IPS-18a (cell line): ENCODE results near the gene PSMD1.

Source experiments
- H3K27ac ChIP-seq: one replicate; pipeline ENCODE4 v1.5.1; 2013; ENCODE audit warnings: low read length
- H3K27me3 ChIP-seq: one replicate; pipeline ENCODE4 v1.6.1; 2013; ENCODE audit warnings: mild to moderate bottlenecking, low read length; ENCODE audit not compliant: control insufficient read depth, insufficient read depth
- H3K36me3 ChIP-seq: one replicate; pipeline ENCODE4 v1.6.1; 2013; ENCODE audit warnings: low read depth, low read length; ENCODE audit not compliant: control insufficient read depth
- H3K4me1 ChIP-seq: one replicate; pipeline ENCODE4 v1.6.1; 2013; ENCODE audit warnings: low read depth, low read length; ENCODE audit not compliant: control insufficient read depth
- H3K4me3 ChIP-seq: one replicate; pipeline ENCODE4 v1.5.1; 2013; ENCODE audit warnings: low read length
- H3K9ac ChIP-seq: one replicate; pipeline ENCODE4 v1.6.1; 2013; ENCODE audit warnings: mild to moderate bottlenecking, low read length, moderate library complexity
- H3K9me3 ChIP-seq: one replicate; pipeline ENCODE4 v1.6.1; 2013; ENCODE audit warnings: low read depth, low read length; ENCODE audit not compliant: control insufficient read depth

The PSMD1 gene

DNA sequence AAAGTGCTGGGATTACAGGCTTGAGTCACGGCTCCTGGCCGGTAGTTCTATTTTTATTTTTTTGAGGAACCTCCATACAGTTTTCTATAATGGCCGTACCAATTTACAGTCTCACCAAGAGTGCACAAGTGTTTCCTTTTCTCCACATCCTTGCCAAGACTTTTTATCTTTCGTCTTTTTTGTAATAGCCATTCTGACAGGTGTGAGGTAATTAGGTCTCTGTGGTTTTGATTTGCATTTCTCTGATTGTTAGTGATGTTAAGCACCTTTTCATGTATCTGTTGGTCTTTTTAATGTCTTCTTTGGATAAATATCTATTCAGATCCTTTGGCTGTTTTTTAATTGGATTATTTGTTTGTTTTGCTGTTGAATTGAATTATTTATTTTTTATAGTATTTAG, 151.1 kb downstream of the PSMD1 start:
- H3K9ac ChIP-seq, result no peak overlapping the region
- no peaks in the 10 kb centered on the region for H3K4me1 ChIP-seq
- no peak overlapping the region for H3K4me3 ChIP-seq
- no peaks in the 10 kb centered on the region for H3K27me3 ChIP-seq
- peaks cover 16% of the 10 kb centered on the region for H3K36me3 ChIP-seq
- H3K9me3 ChIP-seq, result no peaks in the 10 kb centered on the region
- no peak overlapping the region for H3K27ac ChIP-seq

DNA sequence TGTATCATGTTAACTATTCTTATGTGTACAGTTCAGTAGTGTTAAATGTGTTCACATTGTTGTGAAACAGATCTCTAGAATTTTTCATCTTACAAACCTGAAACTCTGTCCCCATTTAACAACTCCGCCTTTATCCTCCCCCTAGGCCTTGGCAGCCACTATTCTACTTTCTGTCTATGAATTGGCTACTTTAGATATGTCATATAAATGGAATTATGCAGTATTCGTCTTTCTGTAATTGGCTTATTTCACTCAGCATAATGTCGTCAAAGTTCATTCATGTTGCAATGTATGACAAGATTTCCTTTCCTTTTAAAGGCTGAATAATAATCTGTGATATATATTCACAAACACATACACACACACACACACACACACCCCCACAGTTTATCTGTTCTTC, 154.1 kb downstream of the PSMD1 start:
- Histone ChIP-seq H3K36me3 (peaks cover 18% of the 10 kb centered on the region), H3K4me1 (no peaks in the 10 kb centered on the region), H3K27ac (no peak overlapping the region)

DNA sequence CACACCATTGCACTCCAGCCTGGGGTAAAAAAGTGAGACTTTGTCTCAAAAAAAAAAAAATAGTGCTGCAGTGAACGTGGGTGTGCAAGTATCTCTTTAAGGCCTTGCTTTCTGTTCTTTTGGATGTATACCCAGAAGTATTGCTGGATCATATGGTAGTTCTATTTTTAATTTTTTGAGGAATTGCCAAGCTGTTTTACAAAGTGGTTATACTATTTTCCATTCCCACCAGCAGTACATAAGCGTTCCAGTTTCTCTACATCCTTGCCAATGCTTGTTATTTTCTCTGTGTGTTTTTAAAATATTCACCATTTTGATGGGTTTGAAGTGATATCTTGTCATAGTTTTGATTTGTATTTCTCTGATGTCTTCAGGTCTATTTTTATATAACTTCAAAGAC, 154.8 kb downstream of the PSMD1 start:
- no peak overlapping the region for H3K9ac ChIP-seq
- no peaks in the 10 kb centered on the region for H3K9me3 ChIP-seq
- no peak overlapping the region for H3K4me3 ChIP-seq
- H3K4me1 ChIP-seq, result no peaks in the 10 kb centered on the region
- H3K36me3 ChIP-seq, result peaks cover 18% of the 10 kb centered on the region
- no peaks in the 10 kb centered on the region for H3K27me3 ChIP-seq
- H3K27ac ChIP-seq, result no peak overlapping the region

More for the DNA sequence above, 154.1 kb downstream of the PSMD1 start:
- H3K4me3 ChIP-seq, result no peak overlapping the region
- H3K9me3 ChIP-seq, result no peaks in the 10 kb centered on the region
- H3K27me3 ChIP-seq, result no peaks in the 10 kb centered on the region
- no peak overlapping the region for H3K9ac ChIP-seq

DNA sequence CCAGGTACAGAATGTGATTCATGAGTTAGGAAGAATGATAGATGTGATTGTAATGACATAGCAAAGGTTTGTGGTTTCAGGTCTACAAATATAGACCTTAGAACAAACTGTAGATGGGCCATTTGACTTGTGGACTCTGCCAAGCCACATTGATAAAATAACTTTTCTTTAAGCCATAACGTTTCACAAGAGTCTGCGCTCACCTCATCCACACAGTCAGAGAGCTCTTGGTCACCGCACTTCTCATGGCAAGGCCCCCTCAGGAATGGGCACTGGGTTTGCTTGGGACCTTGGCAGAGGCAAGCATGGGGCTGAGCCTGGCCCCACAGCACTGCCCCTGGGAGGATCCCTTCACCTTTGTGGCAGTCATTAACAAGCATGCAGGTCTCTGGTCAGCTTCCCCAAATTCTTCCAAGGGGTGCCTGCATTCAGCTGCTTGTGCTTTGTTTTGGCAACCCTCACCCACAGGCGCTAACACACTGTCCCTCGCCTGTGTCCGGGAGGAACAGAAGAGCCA, 155.7 kb downstream of the PSMD1 start:
- Histone ChIP-seq H3K27ac (no peak overlapping the region), H3K36me3 (peaks cover 22% of the 10 kb centered on the region), H3K9ac (no peak overlapping the region)

GRCh38 chr2:231213931-231214642, 157.4 kb downstream of the PSMD1 start:
- peaks cover 18% of the 10 kb centered on the region for H3K36me3 ChIP-seq
- H3K27me3 ChIP-seq, result no peaks in the 10 kb centered on the region
- no peak overlapping the region for H3K27ac ChIP-seq
- no peak overlapping the region for H3K4me3 ChIP-seq
- no peaks in the 10 kb centered on the region for H3K9me3 ChIP-seq
- H3K4me1 ChIP-seq, result no peaks in the 10 kb centered on the region
- no peak overlapping the region for H3K9ac ChIP-seq

More for the DNA sequence above, 155.7 kb downstream of the PSMD1 start:
- H3K4me3 ChIP-seq, result no peak overlapping the region
- no peaks in the 10 kb centered on the region for H3K27me3 ChIP-seq
- H3K9me3 ChIP-seq, result no peaks in the 10 kb centered on the region
- no peaks in the 10 kb centered on the region for H3K4me1 ChIP-seq

GRCh38 chr2:231218366-231218765, 161.7 kb downstream of the PSMD1 start:
- Histone ChIP-seq H3K36me3 (peaks cover 27% of the 10 kb centered on the region), H3K9me3 (no peaks in the 10 kb centered on the region), H3K9ac (no peak overlapping the region), H3K27me3 (no peaks in the 10 kb centered on the region), H3K4me1 (no peaks in the 10 kb centered on the region), H3K27ac (no peak overlapping the region), H3K4me3 (no peak overlapping the region)

DNA sequence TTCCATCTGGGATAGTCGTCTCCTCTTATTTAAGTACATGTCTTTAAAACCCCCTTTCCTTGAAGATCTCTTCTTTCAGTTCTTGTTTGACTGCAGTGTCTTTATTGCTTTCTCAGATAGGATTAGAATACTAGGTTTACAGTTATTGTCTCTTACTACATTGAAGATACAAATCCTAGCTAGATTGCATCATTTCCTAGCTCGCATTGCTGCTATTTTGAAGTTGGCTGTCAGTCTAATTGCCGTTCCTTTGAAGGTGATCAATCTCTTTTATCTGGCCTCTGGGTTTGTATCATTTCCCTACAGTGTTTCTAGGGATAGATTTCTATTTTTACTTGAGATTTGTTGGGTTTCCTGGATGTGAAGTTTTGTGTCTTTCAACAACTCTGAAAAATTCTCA, 162.6 kb downstream of the PSMD1 start:
- no peaks in the 10 kb centered on the region for H3K4me1 ChIP-seq
- no peak overlapping the region for H3K4me3 ChIP-seq
- no peak overlapping the region for H3K27ac ChIP-seq
- H3K9ac ChIP-seq, result no peak overlapping the region
- no peaks in the 10 kb centered on the region for H3K27me3 ChIP-seq
- H3K36me3 ChIP-seq, result peaks cover 27% of the 10 kb centered on the region
- H3K9me3 ChIP-seq, result no peaks in the 10 kb centered on the region

- Histone ChIP-seq H3K9ac (no peak overlapping the region), H3K9me3 (no peaks in the 10 kb centered on the region), H3K4me1 (no peaks in the 10 kb centered on the region), H3K4me3 (no peak overlapping the region), H3K27me3 (no peaks in the 10 kb centered on the region), H3K36me3 (peaks cover 22% of the 10 kb centered on the region), H3K27ac (no peak overlapping the region)
Observed at GRCh38 chr2:231221761-231222160, 165.1 kb downstream of the PSMD1 start.
